ENCODE data around the gene VILL. TPM values are rescaled to one million over a fixed set of nuclear protein-coding genes. Genes with fewer than 3 reads are reported as not detected.

VILL gene
- total RNA-seq, 1 donor from 2014 or later = 1.5 TPM

DNA sequence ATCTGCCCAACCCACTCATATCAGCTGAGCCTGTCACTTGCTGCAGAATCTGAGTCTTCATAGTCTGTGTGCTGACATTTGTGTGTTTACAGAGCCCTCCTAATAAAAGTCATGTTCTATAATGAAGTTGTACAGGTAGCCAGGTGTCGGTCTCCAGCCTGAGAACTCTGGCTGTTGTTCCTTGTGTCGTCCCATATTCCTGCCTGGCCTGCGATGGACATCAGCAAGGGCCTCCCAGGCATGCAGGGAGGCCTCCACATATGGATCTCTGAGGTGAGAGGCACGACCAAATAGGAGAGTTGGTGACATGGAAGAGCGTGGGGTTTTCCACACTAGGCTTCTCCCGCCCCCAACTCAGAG is 2.9 kb downstream of the VILL start:
- Mint-ChIP-seq H3K27ac (ENCODE audit: unreplicated experiment) (no peak overlapping the region), H3K9me3 (ENCODE audit: unreplicated experiment) (peaks cover 2% of the 10 kb centered on the region), H3K4me1 (ENCODE audit: low read depth, unreplicated experiment) (peaks cover 1% of the 10 kb centered on the region), H3K36me3 (ENCODE audit: low read depth, unreplicated experiment) (no peaks in the 10 kb centered on the region), H3K27me3 (ENCODE audit: low read depth, unreplicated experiment) (peaks cover 44% of the 10 kb centered on the region), H3K4me3 (ENCODE audit: unreplicated experiment) (no peak overlapping the region)
- no peak for TF ChIP-seq EZH2 (IDR thresholded peaks at IDR 0.05; ENCODE audit: insufficient read depth, low read length)
- TF ChIP-seq, protein P1, sequence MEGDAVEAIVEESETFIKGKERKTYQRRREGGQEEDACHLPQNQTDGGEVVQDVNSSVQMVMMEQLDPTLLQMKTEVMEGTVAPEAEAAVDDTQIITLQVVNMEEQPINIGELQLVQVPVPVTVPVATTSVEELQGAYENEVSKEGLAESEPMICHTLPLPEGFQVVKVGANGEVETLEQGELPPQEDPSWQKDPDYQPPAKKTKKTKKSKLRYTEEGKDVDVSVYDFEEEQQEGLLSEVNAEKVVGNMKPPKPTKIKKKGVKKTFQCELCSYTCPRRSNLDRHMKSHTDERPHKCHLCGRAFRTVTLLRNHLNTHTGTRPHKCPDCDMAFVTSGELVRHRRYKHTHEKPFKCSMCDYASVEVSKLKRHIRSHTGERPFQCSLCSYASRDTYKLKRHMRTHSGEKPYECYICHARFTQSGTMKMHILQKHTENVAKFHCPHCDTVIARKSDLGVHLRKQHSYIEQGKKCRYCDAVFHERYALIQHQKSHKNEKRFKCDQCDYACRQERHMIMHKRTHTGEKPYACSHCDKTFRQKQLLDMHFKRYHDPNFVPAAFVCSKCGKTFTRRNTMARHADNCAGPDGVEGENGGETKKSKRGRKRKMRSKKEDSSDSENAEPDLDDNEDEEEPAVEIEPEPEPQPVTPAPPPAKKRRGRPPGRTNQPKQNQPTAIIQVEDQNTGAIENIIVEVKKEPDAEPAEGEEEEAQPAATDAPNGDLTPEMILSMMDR (IDR thresholded peaks at IDR 0.05; ENCODE audit: insufficient read depth, low read depth, low read length) = no peak
- Histone ChIP-seq H3K4me2 (ENCODE audit: low read length) (peak overlapping the region; percentile 89), H3K36me3 (ENCODE audit: insufficient read depth, low read length) (no peaks in the 10 kb centered on the region), H3K9ac (ENCODE audit: low read length) (peak overlapping the region; percentile 75), H3K27ac (ENCODE audit: low read depth, low read length) (no peak overlapping the region), H3K79me2 (ENCODE audit: insufficient read depth, low read length) (no peaks in the 10 kb centered on the region), H4K20me1 (ENCODE audit: insufficient read depth, low read length) (no peaks in the 10 kb centered on the region), H3K4me3 (ENCODE audit: insufficient read depth, low read depth, low read length) (peak overlapping the region; percentile 67), H3K27me3 (ENCODE audit: insufficient read depth, low read length) (peaks cover 5% of the 10 kb centered on the region), H2AFZ (ENCODE audit: low read depth, low read length) (peak overlapping the region; percentile 94), H3K9me3 (ENCODE audit: insufficient read depth, low read depth, low read length) (no peaks in the 10 kb centered on the region), H3K4me1 (ENCODE audit: insufficient read depth, low read length) (peaks cover 9% of the 10 kb centered on the region)
- FAIRE-seq (no peak), DNase-seq (ENCODE audit: low read depth) (no peak)

DNA sequence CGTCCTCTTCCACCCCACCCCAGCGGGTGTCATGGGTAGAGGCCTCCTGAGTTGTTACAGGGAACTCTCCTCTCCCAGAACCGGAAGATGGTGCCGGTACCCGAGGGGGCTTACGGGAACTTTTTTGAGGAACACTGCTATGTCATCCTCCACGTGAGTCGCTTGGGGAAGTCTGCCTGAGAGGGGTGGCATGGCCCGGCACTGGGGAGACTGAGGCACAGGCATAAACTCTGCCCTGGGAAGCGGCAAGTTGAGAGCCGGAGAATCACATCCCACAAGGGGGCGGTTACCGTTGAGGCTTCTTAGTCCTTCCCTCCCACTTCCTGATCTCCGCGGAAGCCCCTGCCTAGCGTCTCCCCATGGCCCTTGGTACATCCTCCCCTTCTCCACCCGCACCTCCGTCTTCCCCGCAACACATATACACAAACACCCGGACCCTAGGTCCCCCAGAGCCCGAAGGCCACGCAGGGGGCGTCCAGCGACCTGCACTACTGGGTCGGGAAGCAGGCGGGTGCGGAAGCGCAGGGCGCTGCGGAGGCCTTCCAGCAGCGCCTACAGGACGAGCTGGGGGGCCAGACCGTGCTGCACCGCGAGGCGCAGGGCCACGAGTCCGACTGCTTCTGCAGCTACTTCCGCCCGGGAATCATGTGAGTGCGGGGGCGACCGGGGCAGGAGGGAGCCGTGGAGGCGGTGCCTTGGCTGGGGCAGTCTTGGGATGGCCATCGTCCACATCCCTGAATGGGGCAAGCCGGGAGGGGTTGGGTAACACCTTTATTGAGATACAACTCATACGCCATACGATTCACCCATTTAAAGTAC is 3.4 kb downstream of the VILL start:
- Histone ChIP-seq H3K27me3 (ENCODE audit: insufficient read depth, low read length) (peaks cover 5% of the 10 kb centered on the region), H3K9ac (ENCODE audit: low read length) (peak overlapping the region; percentile 75), H3K9me3 (ENCODE audit: insufficient read depth, low read depth, low read length) (no peaks in the 10 kb centered on the region), H3K79me2 (ENCODE audit: insufficient read depth, low read length) (no peaks in the 10 kb centered on the region), H2AFZ (ENCODE audit: low read depth, low read length) (peak overlapping the region; percentile 94), H3K4me3 (ENCODE audit: insufficient read depth, low read depth, low read length) (peak overlapping the region; percentile 67), H4K20me1 (ENCODE audit: insufficient read depth, low read length) (no peaks in the 10 kb centered on the region), H3K4me2 (ENCODE audit: low read length) (peak overlapping the region; percentile 89), H3K27ac (ENCODE audit: low read depth, low read length) (peak overlapping the region; percentile 58), H3K4me1 (ENCODE audit: insufficient read depth, low read length) (peaks cover 12% of the 10 kb centered on the region), H3K36me3 (ENCODE audit: insufficient read depth, low read length) (no peaks in the 10 kb centered on the region)
- peaks cover 2% of the 10 kb centered on the region for H3K9me3 Mint-ChIP-seq (ENCODE audit: unreplicated experiment)
- peaks cover 43% of the 10 kb centered on the region for H3K27me3 Mint-ChIP-seq (ENCODE audit: low read depth, unreplicated experiment)
- FAIRE-seq (peak; percentile 49), DNase-seq (ENCODE audit: low read depth) (peak; percentile 70)
- H3K4me1 Mint-ChIP-seq (ENCODE audit: low read depth, unreplicated experiment) = peaks cover 1% of the 10 kb centered on the region
- no peaks in the 10 kb centered on the region for H3K36me3 Mint-ChIP-seq (ENCODE audit: low read depth, unreplicated experiment)
- H3K4me3 Mint-ChIP-seq (ENCODE audit: unreplicated experiment) = peak overlapping the region; percentile 80
- TF ChIP-seq EZH2 (IDR thresholded peaks at IDR 0.05; ENCODE audit: insufficient read depth, low read length) = no peak
- H3K27ac Mint-ChIP-seq (ENCODE audit: unreplicated experiment) = no peak overlapping the region

DNA sequence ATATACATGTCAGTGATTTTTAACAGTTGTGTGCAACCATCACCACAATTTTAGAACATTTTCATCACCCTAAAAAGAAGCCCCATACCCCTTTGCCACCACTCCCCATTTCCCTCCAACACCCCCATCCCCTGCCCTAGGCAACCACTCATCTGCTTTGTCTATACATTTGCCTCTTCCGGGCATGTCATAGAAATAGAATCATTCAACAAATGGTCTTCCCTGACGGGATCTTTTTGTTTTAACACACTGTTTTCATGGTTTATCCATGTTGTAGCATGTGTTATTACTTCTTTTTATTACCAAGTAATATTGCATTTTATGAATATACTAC is 4.0 kb downstream of the VILL start:
- Histone ChIP-seq H4K20me1 (ENCODE audit: insufficient read depth, low read length) (no peaks in the 10 kb centered on the region), H3K27me3 (ENCODE audit: insufficient read depth, low read length) (peaks cover 5% of the 10 kb centered on the region), H3K4me1 (ENCODE audit: insufficient read depth, low read length) (peaks cover 12% of the 10 kb centered on the region), H3K9ac (ENCODE audit: low read length) (peak overlapping the region; percentile 75), H3K4me2 (ENCODE audit: low read length) (peak overlapping the region; percentile 89), H2AFZ (ENCODE audit: low read depth, low read length) (peak overlapping the region; percentile 94), H3K36me3 (ENCODE audit: insufficient read depth, low read length) (no peaks in the 10 kb centered on the region), H3K9me3 (ENCODE audit: insufficient read depth, low read depth, low read length) (no peaks in the 10 kb centered on the region), H3K4me3 (ENCODE audit: insufficient read depth, low read depth, low read length) (peak overlapping the region; percentile 67), H3K79me2 (ENCODE audit: insufficient read depth, low read length) (no peaks in the 10 kb centered on the region), H3K27ac (ENCODE audit: low read depth, low read length) (no peak overlapping the region)
- Mint-ChIP-seq H3K9me3 (ENCODE audit: unreplicated experiment) (peaks cover 2% of the 10 kb centered on the region), H3K36me3 (ENCODE audit: low read depth, unreplicated experiment) (no peaks in the 10 kb centered on the region), H3K4me1 (ENCODE audit: low read depth, unreplicated experiment) (peaks cover 1% of the 10 kb centered on the region), H3K27me3 (ENCODE audit: low read depth, unreplicated experiment) (peaks cover 37% of the 10 kb centered on the region), H3K27ac (ENCODE audit: unreplicated experiment) (no peak overlapping the region), H3K4me3 (ENCODE audit: unreplicated experiment) (peak overlapping the region; percentile 80)
- no peak for FAIRE-seq
- TF ChIP-seq EZH2 (IDR thresholded peaks at IDR 0.05; ENCODE audit: insufficient read depth, low read length) = no peak
- TF ChIP-seq, protein P1 (IDR thresholded peaks at IDR 0.05; ENCODE audit: insufficient read depth, low read depth, low read length) = no peak
- no peak for DNase-seq (ENCODE audit: low read depth)

Measured in astrocyte (in vitro differentiated cells and primary cell).